Thoracic aorta (tissue), 2 donors: ENCODE data around the gene TAS2R60. TPM values are rescaled to one million over a fixed set of nuclear protein-coding genes. Genes with fewer than 3 reads are reported as not detected.

ENCODE experiments used
- ATAC-seq: fragments of 150-250 bp; one replicate; pipeline ENCODE4 v1.8.0; 2017; ENCODE audit warnings: low read depth; ENCODE audit not compliant: insufficient number of reproducible peaks, low FRiP score
- DNase-seq: peaks from one replicate; pipeline ENCODE4 v3.0.0-alpha.2; 2020; ENCODE audit warnings: low spot score
- H3K27ac ChIP-seq, 2 donors: fragments of 200-600 bp; sonication (generic); 1 replicate in 1 of 2; 2 replicates in 1 of 2; pipeline ENCODE4 v1.5.1; 2016; ENCODE audit warnings: mild to moderate bottlenecking in 2 of 2, moderate library complexity in 2 of 2
- H3K27me3 ChIP-seq: fragments of 200-600 bp; sonication (generic); replicated peaks from 2 replicates; pipeline ENCODE4 v1.6.0; 2016; ENCODE audit warnings: mild to moderate bottlenecking; ENCODE audit not compliant: insufficient read depth
- H3K36me3 ChIP-seq: fragments of 200-600 bp; sonication (generic); one replicate; pipeline ENCODE4 v1.5.1; 2016
- H3K4me1 ChIP-seq, 2 donors: fragments of 200-600 bp; sonication (generic); 1 replicate in 1 of 2; 2 replicates in 1 of 2; pipeline versions ENCODE4 v1.5.1 to v1.6.0; 2016; ENCODE audit warnings: low read depth in 2 of 2, mild to moderate bottlenecking in 1 of 2; ENCODE audit not compliant: control insufficient read depth in 1 of 2
- H3K4me3 ChIP-seq: fragments of 200-600 bp; sonication (generic); 2 replicates; pipeline ENCODE4 v1.5.1; 2016; ENCODE audit warnings: mild to moderate bottlenecking
- H3K9me3 ChIP-seq: fragments of 200-600 bp; sonication (generic); 2 replicates; pipeline ENCODE4 v1.5.1; 2016
- CTCF ChIP-seq: fragments of 200-600 bp; sonication (generic); IDR thresholded peaks from one replicate; pipeline ENCODE4 v1.5.1; 2019; ENCODE audit warnings: antibody characterized with exemption
- total RNA-seq, 2 donors: library from RNA; depleted of rRNA; stranded (reverse); fragments of >200 nt; gene quantifications; one replicate each; pipeline versions ENCODE4 v1.1.0 to v1.2.3, GENCODE V29; 2016

TAS2R60 gene
- total RNA-seq, 2 donors from 2014 or later = 8.5 TPM; not detected in 1

GRCh38 chr7:143459359-143459758, 16.1 kb downstream of the TAS2R60 start:
- Histone ChIP-seq H3K4me1 (no peaks in the 10 kb centered on the region), H3K9me3 (no peaks in the 10 kb centered on the region), H3K4me3 (no peak overlapping the region), H3K27ac (no peak overlapping the region), H3K27me3 (no peaks in the 10 kb centered on the region), H3K36me3 (no peaks in the 10 kb centered on the region)
- ATAC-seq (no peak), DNase-seq (no peak)
- no peak for TF ChIP-seq CTCF

GRCh38 chr7:143460271-143460979, 17.2 kb downstream of the TAS2R60 start:
- Histone ChIP-seq H3K27me3 (no peaks in the 10 kb centered on the region), H3K9me3 (no peaks in the 10 kb centered on the region), H3K27ac (no peak overlapping the region), H3K36me3 (no peaks in the 10 kb centered on the region), H3K4me1 (no peaks in the 10 kb centered on the region), H3K4me3 (no peak overlapping the region)
- no peak for DNase-seq
- TF ChIP-seq CTCF = no peak
- ATAC-seq = no peak

GRCh38 chr7:143462045-143462444, 18.8 kb downstream of the TAS2R60 start:
- H3K4me1 ChIP-seq = no peaks in the 10 kb centered on the region

GRCh38 chr7:143463556-143463955, 20.3 kb downstream of the TAS2R60 start:
- DNase-seq (no peak), ATAC-seq (no peak)
- TF ChIP-seq CTCF = no peak
- Histone ChIP-seq H3K4me3 (no peak overlapping the region), H3K4me1 (no peaks in the 10 kb centered on the region), H3K27me3 (no peaks in the 10 kb centered on the region), H3K9me3 (no peaks in the 10 kb centered on the region), H3K36me3 (no peaks in the 10 kb centered on the region), H3K27ac (no peak overlapping the region)

More at GRCh38 chr7:143462045-143462444, 18.8 kb downstream of the TAS2R60 start:
- no peaks in the 10 kb centered on the region for H3K36me3 ChIP-seq
- no peaks in the 10 kb centered on the region for H3K27me3 ChIP-seq
- H3K4me3 ChIP-seq = no peak overlapping the region
- DNase-seq (no peak), ATAC-seq (no peak)
- H3K27ac ChIP-seq = no peak overlapping the region
- no peaks in the 10 kb centered on the region for H3K9me3 ChIP-seq
- TF ChIP-seq CTCF = no peak

GRCh38 chr7:143463957-143464356, 20.7 kb downstream of the TAS2R60 start:
- H3K4me1 ChIP-seq = no peaks in the 10 kb centered on the region
- no peaks in the 10 kb centered on the region for H3K9me3 ChIP-seq
- no peak for DNase-seq
- H3K27ac ChIP-seq = no peak overlapping the region
- TF ChIP-seq CTCF = no peak
- H3K36me3 ChIP-seq = no peaks in the 10 kb centered on the region
- H3K27me3 ChIP-seq = no peaks in the 10 kb centered on the region
- no peak overlapping the region for H3K4me3 ChIP-seq
- ATAC-seq = no peak
